ENCODE results near the gene CST3. TPM values are rescaled to one million over a fixed set of nuclear protein-coding genes. Genes with fewer than 3 reads are reported as not detected.

Gene CST3
- total and polyA plus RNA-seq, 2 of the 8 experiments (the other 6 are each of a cell fraction or from before 2014, with no cell fraction given): 53.2 to 184 TPM

GRCh38 chr20:23637282-23638221 lies at the start of gene CST3 (continued):
- TF ChIP-seq PHF8 (conservative IDR thresholded peaks at IDR 0.05; ENCODE audit: low read depth, low read length) (peak; percentile 65), RFX5 (IDR thresholded peaks at IDR 0.05; ENCODE audit: borderline replicate concordance, low read depth, low read length) (no peak), SIN3A (conservative IDR thresholded peaks at IDR 0.05 in 1 of 2, IDR thresholded peaks at IDR 0.05 in 1 of 2; ENCODE audit: low read depth in 1 of 2, low read length in 2 of 2) (0 out of 4 replicates have a peak, but pooled peaks of 1 of the 2 experiments have one; percentile 65), ASH2L (IDR thresholded peaks at IDR 0.05; ENCODE audit: low read length) (peak; percentile 94), SAP30 (IDR thresholded peaks at IDR 0.05; ENCODE audit: insufficient read depth, insufficient replicate concordance, low read length) (no peak), POLR2A (IDR thresholded peaks at IDR 0.05; ENCODE audit: control extremely low read depth in 1 of 2, low read depth in 2 of 2, low read length in 2 of 2) (peak in 1 of 2 experiments; percentile 59; a peak in 2 of 3 replicates), E2F6 (IDR thresholded peaks at IDR 0.05) (peak; percentile 37; the same call in 1 of the 2 replicates), BRCA1 (IDR thresholded peaks at IDR 0.05; ENCODE audit: low read depth, low read length) (no peak), NRF1 (IDR thresholded peaks at IDR 0.05; ENCODE audit: low read depth, low read length) (no peak), GTF2F1 (IDR thresholded peaks at IDR 0.05; ENCODE audit: borderline replicate concordance, low read depth, low read length) (no peak), KDM5A (IDR thresholded peaks at IDR 0.05; ENCODE audit: low read length) (no peak), ZNF274 (IDR thresholded peaks at IDR 0.05; ENCODE audit: borderline replicate concordance, extremely low read depth, low read length) (no peak), SUZ12 (IDR thresholded peaks at IDR 0.05; ENCODE audit: low read length) (0 out of 2 replicates have a peak, but pooled peaks have one; percentile 21), FOSL1 (IDR thresholded peaks at IDR 0.05; ENCODE audit: insufficient read depth, low read depth, low read length) (no peak), CBX5 (IDR thresholded peaks at IDR 0.05; ENCODE audit: low read depth, low read length) (no peak), MAX (IDR thresholded peaks at IDR 0.05) (peak; percentile 61)
- TF ChIP-seq, protein P1, sequence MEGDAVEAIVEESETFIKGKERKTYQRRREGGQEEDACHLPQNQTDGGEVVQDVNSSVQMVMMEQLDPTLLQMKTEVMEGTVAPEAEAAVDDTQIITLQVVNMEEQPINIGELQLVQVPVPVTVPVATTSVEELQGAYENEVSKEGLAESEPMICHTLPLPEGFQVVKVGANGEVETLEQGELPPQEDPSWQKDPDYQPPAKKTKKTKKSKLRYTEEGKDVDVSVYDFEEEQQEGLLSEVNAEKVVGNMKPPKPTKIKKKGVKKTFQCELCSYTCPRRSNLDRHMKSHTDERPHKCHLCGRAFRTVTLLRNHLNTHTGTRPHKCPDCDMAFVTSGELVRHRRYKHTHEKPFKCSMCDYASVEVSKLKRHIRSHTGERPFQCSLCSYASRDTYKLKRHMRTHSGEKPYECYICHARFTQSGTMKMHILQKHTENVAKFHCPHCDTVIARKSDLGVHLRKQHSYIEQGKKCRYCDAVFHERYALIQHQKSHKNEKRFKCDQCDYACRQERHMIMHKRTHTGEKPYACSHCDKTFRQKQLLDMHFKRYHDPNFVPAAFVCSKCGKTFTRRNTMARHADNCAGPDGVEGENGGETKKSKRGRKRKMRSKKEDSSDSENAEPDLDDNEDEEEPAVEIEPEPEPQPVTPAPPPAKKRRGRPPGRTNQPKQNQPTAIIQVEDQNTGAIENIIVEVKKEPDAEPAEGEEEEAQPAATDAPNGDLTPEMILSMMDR (IDR thresholded peaks at IDR 0.05; ENCODE audit: control extremely low read depth in 1 of 3, insufficient read depth in 1 of 3, low read depth in 1 of 3, low read length in 3 of 3): no peak
- TF ChIP-seq, protein P2, sequence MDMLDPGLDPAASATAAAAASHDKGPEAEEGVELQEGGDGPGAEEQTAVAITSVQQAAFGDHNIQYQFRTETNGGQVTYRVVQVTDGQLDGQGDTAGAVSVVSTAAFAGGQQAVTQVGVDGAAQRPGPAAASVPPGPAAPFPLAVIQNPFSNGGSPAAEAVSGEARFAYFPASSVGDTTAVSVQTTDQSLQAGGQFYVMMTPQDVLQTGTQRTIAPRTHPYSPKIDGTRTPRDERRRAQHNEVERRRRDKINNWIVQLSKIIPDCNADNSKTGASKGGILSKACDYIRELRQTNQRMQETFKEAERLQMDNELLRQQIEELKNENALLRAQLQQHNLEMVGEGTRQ (IDR thresholded peaks at IDR 0.05; ENCODE audit: low read length): no peak

Measured in H1 (cell line).